Trophoblast cell (in vitro differentiated cells and primary cell): Measurements from ENCODE around the gene ANO10.

Experiments used
- DNase-seq, 2 donors: peaks; one replicate each; pipeline ENCODE4 v3.0.0-alpha.2; 2016
- H2AFZ ChIP-seq: 2 replicates; pipeline ENCODE4 v1.6.1; 2013; ENCODE audit warnings: low read length, moderate library complexity, mild to moderate bottlenecking; ENCODE audit not compliant: insufficient read depth, poor library complexity
- H2AK5ac ChIP-seq: 2 replicates; pipeline ENCODE4 v1.6.1; 2013; ENCODE audit warnings: mild to moderate bottlenecking, low read length
- H2BK120ac ChIP-seq: 2 replicates; pipeline ENCODE4 v1.6.1; 2013; ENCODE audit warnings: low read length, mild to moderate bottlenecking, moderate library complexity; ENCODE audit not compliant: insufficient read depth, poor library complexity
- H2BK12ac ChIP-seq: 2 replicates; pipeline ENCODE4 v1.6.1; 2013; ENCODE audit warnings: mild to moderate bottlenecking, low read length, moderate library complexity
- H2BK5ac ChIP-seq: 2 replicates; pipeline ENCODE4 v1.6.1; 2013; ENCODE audit warnings: low read length, low read depth, moderate library complexity, mild to moderate bottlenecking; ENCODE audit not compliant: poor library complexity
- H3K14ac ChIP-seq: 2 replicates; pipeline ENCODE4 v1.6.1; 2013; ENCODE audit warnings: mild to moderate bottlenecking, low read length
- H3K18ac ChIP-seq: 2 replicates; pipeline ENCODE4 v1.6.1; 2013; ENCODE audit warnings: mild to moderate bottlenecking, low read length
- H3K23ac ChIP-seq: 2 replicates; pipeline ENCODE4 v1.6.1; 2013; ENCODE audit warnings: low read length
- H3K27ac ChIP-seq: 2 replicates; pipeline ENCODE4 v1.5.1; 2013; ENCODE audit warnings: low read depth, mild to moderate bottlenecking, inconsistent platforms, low read length, moderate library complexity
- H3K27me3 ChIP-seq: 2 replicates; pipeline ENCODE4 v1.6.1; 2013; ENCODE audit warnings: inconsistent platforms, mild to moderate bottlenecking, low read length, moderate library complexity; ENCODE audit not compliant: insufficient read depth
- H3K36me3 ChIP-seq, 2 experiments: 1 replicate in 1 of 2; 2 replicates in 1 of 2; pipeline ENCODE4 v1.6.1; 2013; ENCODE audit warnings: low read length in 2 of 2, mild to moderate bottlenecking in 2 of 2, moderate library complexity in 1 of 2; ENCODE audit not compliant: insufficient read depth in 2 of 2, control insufficient read depth in 1 of 2
- H3K4ac ChIP-seq: 2 replicates; pipeline ENCODE4 v1.6.1; 2013; ENCODE audit warnings: low read depth, mild to moderate bottlenecking, low read length, moderate library complexity
- H3K4me1 ChIP-seq, 2 experiments: 1 replicate in 1 of 2; 2 replicates in 1 of 2; pipeline ENCODE4 v1.6.1; 2013; ENCODE audit warnings: low read length in 2 of 2, mild to moderate bottlenecking in 2 of 2, moderate library complexity in 1 of 2; ENCODE audit not compliant: insufficient read depth in 2 of 2, control insufficient read depth in 1 of 2
- H3K4me2 ChIP-seq: 2 replicates; pipeline ENCODE4 v1.6.1; 2013; ENCODE audit warnings: inconsistent platforms, mild to moderate bottlenecking, low read length, moderate library complexity
- H3K4me3 ChIP-seq: 2 replicates; pipeline ENCODE4 v1.5.1; 2013; ENCODE audit warnings: mild to moderate bottlenecking, low read depth, low read length, inconsistent platforms
- H3K79me1 ChIP-seq: one replicate; pipeline ENCODE4 v1.6.1; 2013; ENCODE audit warnings: low read length
- H3K79me2 ChIP-seq: 2 replicates; pipeline ENCODE4 v1.6.1; 2013; ENCODE audit warnings: low read length, mild to moderate bottlenecking; ENCODE audit not compliant: control insufficient read depth, insufficient read depth, poor library complexity
- H3K9ac ChIP-seq: 2 replicates; pipeline ENCODE4 v1.6.1; 2013; ENCODE audit warnings: mild to moderate bottlenecking, low read length
- H3K9me3 ChIP-seq: 2 replicates; pipeline ENCODE4 v1.6.1; 2013; ENCODE audit warnings: low read depth, mild to moderate bottlenecking, control low read depth, inconsistent platforms, low read length; ENCODE audit not compliant: insufficient read depth
- H4K12ac ChIP-seq: 2 replicates; pipeline ENCODE4 v1.6.1; 2013; ENCODE audit warnings: low read depth, mild to moderate bottlenecking, low read length, moderate library complexity
- H4K8ac ChIP-seq: 2 replicates; pipeline ENCODE4 v1.6.1; 2013; ENCODE audit warnings: low read depth, mild to moderate bottlenecking, low read length, moderate library complexity
- H4K91ac ChIP-seq: one replicate; pipeline ENCODE4 v1.6.1; 2013; ENCODE audit warnings: low read depth, mild to moderate bottlenecking, low read length, moderate library complexity
- WGBS: extraction: QIAGEN DNeasy Blood & Tissue Kit; methylation state at CpG from one replicate; pipeline ENCODE4 v1.1.7; 2013; ENCODE audit warnings: missing lambda C conversion rate; ENCODE audit not compliant: insufficient read length, insufficient coverage; ENCODE audit errors: extremely low coverage; 5-methylcytosine and 5-hydroxymethylcytosine counted together

ANO10 gene

GRCh38 chr3:43378066-43378935 lies 243.5 kb downstream of the ANO10 start:
- Histone ChIP-seq H2AK5ac (no peak overlapping the region), H2BK120ac (peak overlapping the region; percentile 48), H3K14ac (no peak overlapping the region), H3K9me3 (no peaks in the 10 kb centered on the region), H2AFZ (no peak overlapping the region), H4K8ac (no peak overlapping the region), H4K91ac (peak overlapping the region; percentile 54), H3K4me1 (peaks cover 5 to 11% of the 10 kb centered on the region in 2 experiments), H3K18ac (no peak overlapping the region), H3K36me3 (no peaks in the 10 kb centered on the region), H2BK12ac (no peak overlapping the region), H2BK5ac (no peak overlapping the region), H3K23ac (no peak overlapping the region), H3K79me1 (peaks cover 5% of the 10 kb centered on the region), H3K79me2 (no peaks in the 10 kb centered on the region), H3K4ac (no peak overlapping the region), H3K4me2 (no peak overlapping the region), H3K4me3 (no peak overlapping the region), H4K12ac (no peak overlapping the region), H3K27me3 (no peaks in the 10 kb centered on the region), H3K27ac (no peak overlapping the region), H3K9ac (no peak overlapping the region)
- DNase-seq = peak in 1 of 2 donors; percentile 43
- WGBS = no CpG with 5 or more reads among the region's 2 CpGs

- no peaks in the 10 kb centered on the region for H3K36me3 ChIP-seq
- H3K27me3 ChIP-seq = no peaks in the 10 kb centered on the region
- no peak overlapping the region for H3K4ac ChIP-seq
- H2BK120ac ChIP-seq = no peak overlapping the region
- H4K91ac ChIP-seq = no peak overlapping the region
- no peak overlapping the region for H2AFZ ChIP-seq
- H3K23ac ChIP-seq = no peak overlapping the region
- no peak overlapping the region for H3K27ac ChIP-seq
- no peak overlapping the region for H4K12ac ChIP-seq
- no CpG with 5 or more reads among the region's 3 CpGs for WGBS
- H3K18ac ChIP-seq = no peak overlapping the region
- H3K14ac ChIP-seq = no peak overlapping the region
- no peak overlapping the region for H2BK5ac ChIP-seq
- H3K9me3 ChIP-seq = peaks cover 1% of the 10 kb centered on the region
- H3K4me2 ChIP-seq = no peak overlapping the region
- no peaks in the 10 kb centered on the region for H3K79me2 ChIP-seq
- H2BK12ac ChIP-seq = no peak overlapping the region
- H4K8ac ChIP-seq = no peak overlapping the region
- H3K79me1 ChIP-seq = no peaks in the 10 kb centered on the region
- no peak for DNase-seq
- H3K4me1 ChIP-seq = peaks cover 6 to 13% of the 10 kb centered on the region in 2 experiments
- no peak overlapping the region for H3K9ac ChIP-seq
- no peak overlapping the region for H2AK5ac ChIP-seq
- H3K4me3 ChIP-seq = no peak overlapping the region
Measured at GRCh38 chr3:43373560-43373928, 248.3 kb downstream of the ANO10 start.

- no peak overlapping the region for H3K18ac ChIP-seq
- no peak overlapping the region for H3K4me2 ChIP-seq
- H3K79me1 ChIP-seq = no peaks in the 10 kb centered on the region
- H2AFZ ChIP-seq = no peak overlapping the region
- no peaks in the 10 kb centered on the region for H3K36me3 ChIP-seq
- no peak overlapping the region for H4K91ac ChIP-seq
- DNase-seq = no peak
- H2BK12ac ChIP-seq = no peak overlapping the region
- peaks cover 1% of the 10 kb centered on the region for H3K9me3 ChIP-seq
- H2BK5ac ChIP-seq = no peak overlapping the region
- no peak overlapping the region for H2AK5ac ChIP-seq
- WGBS = no CpG with 5 or more reads among the region's 11 CpGs
- H3K4me3 ChIP-seq = no peak overlapping the region
- no peak overlapping the region for H3K9ac ChIP-seq
- no peak overlapping the region for H3K23ac ChIP-seq
- H3K27me3 ChIP-seq = no peaks in the 10 kb centered on the region
- H3K79me2 ChIP-seq = no peaks in the 10 kb centered on the region
- no peak overlapping the region for H3K4ac ChIP-seq
- no peak overlapping the region for H3K14ac ChIP-seq
- H3K27ac ChIP-seq = no peak overlapping the region
- H3K4me1 ChIP-seq = peaks cover 6 to 12% of the 10 kb centered on the region in 2 experiments
- peak overlapping the region; percentile 26 for H4K8ac ChIP-seq
- no peak overlapping the region for H4K12ac ChIP-seq
- H2BK120ac ChIP-seq = no peak overlapping the region
Measured at GRCh38 chr3:43372809-43373559, 248.8 kb downstream of the ANO10 start.

- Histone ChIP-seq H4K12ac (no peak overlapping the region), H3K23ac (no peak overlapping the region), H3K4ac (no peak overlapping the region), H2BK12ac (no peak overlapping the region), H4K91ac (no peak overlapping the region), H4K8ac (no peak overlapping the region), H3K9me3 (peaks cover 1% of the 10 kb centered on the region), H3K36me3 (no peaks in the 10 kb centered on the region), H2AFZ (no peak overlapping the region), H3K4me3 (no peak overlapping the region), H2AK5ac (no peak overlapping the region), H3K79me2 (no peaks in the 10 kb centered on the region), H3K4me2 (no peak overlapping the region), H2BK120ac (no peak overlapping the region), H3K79me1 (no peaks in the 10 kb centered on the region), H3K4me1 (peaks cover 6 to 12% of the 10 kb centered on the region in 2 experiments), H3K18ac (no peak overlapping the region), H2BK5ac (no peak overlapping the region), H3K9ac (no peak overlapping the region), H3K27ac (no peak overlapping the region), H3K27me3 (no peaks in the 10 kb centered on the region), H3K14ac (no peak overlapping the region)
- 100% methylated on average over 2 of the region's 10 CpGs for WGBS
- DNase-seq = no peak
Measured at GRCh38 chr3:43372007-43372740, 249.6 kb downstream of the ANO10 start.
